Fibroblast of the aortic adventitia (primary cell): ENCODE measurements around the gene LPIN1. TPM values are rescaled to one million over a fixed set of nuclear protein-coding genes. Genes with fewer than 3 reads are reported as not detected.

Source experiments
- DNase-seq: peaks from one replicate; pipeline ENCODE4 v3.0.0-alpha.2; 2010; ENCODE audit warnings: low read depth
- H3K4me3 ChIP-seq: 2 replicates; pipeline ENCODE4 v1.5.1; 2011; ENCODE audit warnings: low read depth, mild to moderate bottlenecking, control low read depth, low read length, moderate library complexity
- total RNA-seq: library from RNA; depleted of rRNA; stranded (reverse); fragments of >200 nt; gene quantifications from 2 replicates; pipeline ENCODE4 v1.2.3, GENCODE V29; 2012; ENCODE audit warnings: low replicate concordance
- TF ChIP-seq, protein P1 (sequence below): IDR thresholded peaks from 2 replicates; pipeline ENCODE4 v1.5.1; 2011; ENCODE audit warnings: mild to moderate bottlenecking, low read length, control low read depth, inconsistent platforms; ENCODE audit not compliant: insufficient read depth

Gene LPIN1
- total RNA-seq, 1 donor = 50.4 TPM

DNA sequence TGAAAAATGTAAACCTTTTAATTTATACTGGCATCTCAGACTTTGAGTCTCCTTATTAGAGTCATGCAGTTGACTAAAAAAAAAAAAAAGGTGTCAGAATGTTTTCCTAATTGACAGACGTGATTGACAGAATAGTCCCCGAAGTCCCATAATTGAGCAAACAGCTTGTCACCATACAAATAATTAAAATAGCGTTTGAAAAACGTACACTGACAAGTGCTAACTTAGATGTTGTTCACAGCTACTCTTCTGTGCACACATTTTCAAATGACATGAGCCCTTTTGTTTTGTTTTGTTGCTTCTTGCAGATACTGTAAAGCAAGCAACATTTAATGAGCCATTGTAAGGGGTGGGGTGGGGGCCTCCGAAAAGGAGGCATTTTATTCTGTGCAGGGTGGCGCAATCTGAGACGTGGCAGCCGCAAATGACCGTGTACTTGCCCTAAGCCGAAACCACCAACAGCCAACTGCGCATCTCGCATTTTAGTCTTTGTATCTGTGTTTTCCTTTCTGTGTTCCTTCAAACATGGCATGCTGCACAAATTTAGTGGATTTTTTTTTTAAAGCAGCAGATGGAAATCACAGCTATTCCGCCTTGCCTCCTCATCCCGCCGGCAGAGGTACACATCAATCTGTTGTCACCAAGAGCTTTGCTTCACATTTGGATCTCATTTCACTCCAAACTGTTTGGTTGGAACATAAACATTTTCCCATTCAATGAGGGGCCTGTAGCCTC is 52.4 kb downstream of the LPIN1 start:
- TF ChIP-seq, protein P1, sequence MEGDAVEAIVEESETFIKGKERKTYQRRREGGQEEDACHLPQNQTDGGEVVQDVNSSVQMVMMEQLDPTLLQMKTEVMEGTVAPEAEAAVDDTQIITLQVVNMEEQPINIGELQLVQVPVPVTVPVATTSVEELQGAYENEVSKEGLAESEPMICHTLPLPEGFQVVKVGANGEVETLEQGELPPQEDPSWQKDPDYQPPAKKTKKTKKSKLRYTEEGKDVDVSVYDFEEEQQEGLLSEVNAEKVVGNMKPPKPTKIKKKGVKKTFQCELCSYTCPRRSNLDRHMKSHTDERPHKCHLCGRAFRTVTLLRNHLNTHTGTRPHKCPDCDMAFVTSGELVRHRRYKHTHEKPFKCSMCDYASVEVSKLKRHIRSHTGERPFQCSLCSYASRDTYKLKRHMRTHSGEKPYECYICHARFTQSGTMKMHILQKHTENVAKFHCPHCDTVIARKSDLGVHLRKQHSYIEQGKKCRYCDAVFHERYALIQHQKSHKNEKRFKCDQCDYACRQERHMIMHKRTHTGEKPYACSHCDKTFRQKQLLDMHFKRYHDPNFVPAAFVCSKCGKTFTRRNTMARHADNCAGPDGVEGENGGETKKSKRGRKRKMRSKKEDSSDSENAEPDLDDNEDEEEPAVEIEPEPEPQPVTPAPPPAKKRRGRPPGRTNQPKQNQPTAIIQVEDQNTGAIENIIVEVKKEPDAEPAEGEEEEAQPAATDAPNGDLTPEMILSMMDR = no peak
- no peak for DNase-seq
- H3K4me3 ChIP-seq = no peak overlapping the region

DNA sequence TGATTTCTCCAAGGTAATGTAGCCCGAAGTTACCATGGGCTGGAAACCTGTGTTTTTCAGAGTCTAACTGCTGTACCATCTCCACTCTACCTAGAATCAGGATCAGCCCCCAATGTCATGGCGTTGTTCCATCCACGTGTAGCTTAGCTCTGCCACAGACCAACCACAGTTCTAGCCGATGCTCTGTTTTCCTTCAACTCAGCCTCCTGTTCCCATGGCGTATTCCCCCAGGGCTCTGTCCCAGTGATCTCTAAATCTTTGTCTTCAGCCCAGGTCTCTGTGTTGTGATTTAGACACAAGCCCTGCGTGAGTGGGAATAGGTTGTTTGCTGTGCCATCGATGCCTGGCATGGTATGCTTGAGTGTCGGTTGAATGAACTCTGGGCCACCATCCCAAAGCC is 53.4 kb downstream of the LPIN1 start:
- no peak for DNase-seq
- H3K4me3 ChIP-seq = no peak overlapping the region
- TF ChIP-seq, protein P1 = no peak

- TF ChIP-seq, protein P1 = no peak
- DNase-seq = peak; percentile 36
- no peak overlapping the region for H3K4me3 ChIP-seq
Observed at GRCh38 chr2:11802782-11803191, 56.4 kb downstream of the LPIN1 start.

- DNase-seq = no peak
- TF ChIP-seq, protein P1 = no peak
- no peak overlapping the region for H3K4me3 ChIP-seq
Observed at GRCh38 chr2:11805024-11805423, 58.6 kb downstream of the LPIN1 start.

- no peak for DNase-seq
- H3K4me3 ChIP-seq = no peak overlapping the region
- TF ChIP-seq, protein P1 = no peak
Observed at GRCh38 chr2:11805920-11806319, 59.5 kb downstream of the LPIN1 start.

- DNase-seq = no peak
- H3K4me3 ChIP-seq = no peak overlapping the region
- TF ChIP-seq, protein P1 = no peak
Observed at GRCh38 chr2:11807156-11808015, 61.0 kb downstream of the LPIN1 start.
